K562 (cell line): Measurements from ENCODE around the gene PCBD2.

Source experiments
- EGR1 ChIP-seq: fragments of 450-650 bp; conservative IDR thresholded peaks from 2 replicates; pipeline ENCODE4 v1.6.1; 2017; ENCODE audit warnings: mild to moderate bottlenecking
- HINFP ChIP-seq: fragments of 450-650 bp; conservative IDR thresholded peaks from 2 replicates; pipeline ENCODE4 v1.6.1; 2016; ENCODE audit warnings: missing genetic modification characterization, low read depth, mild to moderate bottlenecking, control low read depth, missing compliant biosample characterization
- HMGXB4 ChIP-seq: sonication (generic); formaldehyde crosslinking; IDR thresholded peaks from 2 replicates; pipeline ENCODE4 v1.8.1; 2023; ENCODE audit warnings: mild to moderate bottlenecking, missing genetic modification reagents
- KAT7 ChIP-seq: sonication (generic); formaldehyde crosslinking; IDR thresholded peaks from 2 replicates; pipeline ENCODE4 v1.8.0; 2022; ENCODE audit warnings: missing genetic modification reagents, mild to moderate bottlenecking, borderline replicate concordance
- RB1 ChIP-seq: fragments of 450-650 bp; IDR thresholded peaks from 2 replicates; pipeline ENCODE4 v1.6.1; 2017; ENCODE audit warnings: low read depth, mild to moderate bottlenecking
- TCF7 ChIP-seq: sonication (generic); IDR thresholded peaks from 2 replicates; pipeline ENCODE4 v1.6.1; 2016; ENCODE audit warnings: antibody characterized with exemption, borderline replicate concordance
- YY1 ChIP-seq, 3 experiments: IDR thresholded peaks; 2 replicates each; pipeline ENCODE4 v1.6.1; 2011; ENCODE audit warnings: low read length in 2 of 3, mild to moderate bottlenecking in 2 of 3, moderate library complexity in 2 of 3, borderline replicate concordance in 1 of 3, control low read depth in 1 of 3, low read depth in 1 of 3; ENCODE audit not compliant: insufficient read depth in 3 of 3, insufficient replicate concordance in 2 of 3, control insufficient read depth in 1 of 3, insufficient read length in 1 of 3; ENCODE audit errors: extremely low read depth in 1 of 3
- ZNF695 ChIP-seq: fragments of 450-650 bp; formaldehyde crosslinking; IDR thresholded peaks from 2 replicates; pipeline ENCODE4 v1.4.0; 2020; ENCODE audit warnings: mild to moderate bottlenecking, moderate library complexity

- TF ChIP-seq EGR1 = no peak
- no peak for TF ChIP-seq KAT7 (CRISPR knock-in tag)
- no peak for TF ChIP-seq HMGXB4 (CRISPR knock-in tag)
- TF ChIP-seq RB1 = no peak
- no peak for TF ChIP-seq HINFP (tag)
- TF ChIP-seq TCF7 = no peak
- no peak for TF ChIP-seq YY1 (IDR thresholded peaks at IDR 0.05; ENCODE audit: borderline replicate concordance in 1 of 3, control insufficient read depth in 1 of 3, extremely low read depth in 1 of 3, insufficient read depth in 3 of 3, insufficient read length in 1 of 3, insufficient replicate concordance in 2 of 3, low read depth in 1 of 3, low read length in 2 of 3)
- no peak for TF ChIP-seq ZNF695
Measured at GRCh38 chr5:134968055-134968454, 63.1 kb downstream of the PCBD2 start.
